Activated CD4-positive, alpha-beta T cell treated with anti-CD3 and anti-CD28 coated beads, Interleukin-2, amount 10 ng/mL, durations not matched to agents 7 days and 5 days (primary cell): ENCODE measurements around the gene ARNT2. TPM values are rescaled to one million over a fixed set of nuclear protein-coding genes. Genes with fewer than 3 reads are reported as not detected.

ENCODE experiments used
- CTCF ChIA-PET: fragments of 350-600 bp; sonication (Branson Sonifier 250); formaldehyde crosslinking; loops from one replicate; lab custom pipeline; 2021; ENCODE audit warnings: antibody characterized with exemption; lab: Charles Lee
- POLR2A ChIA-PET: fragments of 350-600 bp; sonication (Branson Sonifier 250); formaldehyde crosslinking; loops from one replicate; lab custom pipeline; 2021; ENCODE audit warnings: antibody characterized with exemption; lab: Charles Lee
- DNase-seq: peaks from one replicate; pipeline ENCODE4 v3.0.0-alpha.2; 2020
- H3K27ac Mint-ChIP-seq: one replicate; pipeline ENCODE4 v1.8.0; 2021; ENCODE audit warnings: mild to moderate bottlenecking, moderate library complexity, mixed read lengths
- H3K27me3 Mint-ChIP-seq: one replicate; pipeline ENCODE4 v1.8.0; 2021; ENCODE audit warnings: mixed read lengths
- H3K36me3 Mint-ChIP-seq: one replicate; pipeline ENCODE4 v1.8.0; 2021; ENCODE audit warnings: low read depth, mixed read lengths
- H3K4me1 Mint-ChIP-seq: one replicate; pipeline ENCODE4 v1.8.0; 2021; ENCODE audit warnings: mixed read lengths
- H3K4me3 Mint-ChIP-seq: one replicate; pipeline ENCODE4 v1.8.0; 2021; ENCODE audit warnings: mild to moderate bottlenecking, moderate library complexity, mixed read lengths
- H3K9me3 Mint-ChIP-seq: one replicate; pipeline ENCODE4 v1.8.0; 2021; ENCODE audit warnings: mixed read lengths
- total RNA-seq, 2 experiments: library from RNA; stranded (reverse); gene quantifications; one replicate each; pipeline ENCODE4 v1.2.3, GENCODE V29; 2021

Gene ARNT2
- total RNA-seq, 2 experiments from 2014 or later = not detected

GRCh38 chr15:80615361-80615736 is 211.2 kb downstream of the ARNT2 start:
- CTCF ChIA-PET = no interaction called here
- no peaks in the 10 kb centered on the region for H3K9me3 Mint-ChIP-seq
- no peak overlapping the region for H3K4me3 Mint-ChIP-seq
- H3K27ac Mint-ChIP-seq = no peak overlapping the region
- H3K36me3 Mint-ChIP-seq = no peaks in the 10 kb centered on the region
- no peaks in the 10 kb centered on the region for H3K4me1 Mint-ChIP-seq
- DNase-seq = no peak
- POLR2A ChIA-PET = no interaction called here
- peaks cover 14% of the 10 kb centered on the region for H3K27me3 Mint-ChIP-seq

- ChIA-PET POLR2A (no interaction called here), CTCF (no interaction called here)
- H3K9me3 Mint-ChIP-seq = no peaks in the 10 kb centered on the region
- no peak for DNase-seq
- no peaks in the 10 kb centered on the region for H3K36me3 Mint-ChIP-seq
- H3K4me1 Mint-ChIP-seq = no peaks in the 10 kb centered on the region
- H3K27ac Mint-ChIP-seq = no peak overlapping the region
- H3K27me3 Mint-ChIP-seq = peaks cover 16% of the 10 kb centered on the region
- no peak overlapping the region for H3K4me3 Mint-ChIP-seq
These were observed 211.7 kb downstream of the ARNT2 start for GRCh38 chr15:80615783-80616391.

GRCh38 chr15:80618685-80619400 is 214.7 kb downstream of the ARNT2 start:
- POLR2A ChIA-PET = no interaction called here
- H3K36me3 Mint-ChIP-seq = no peaks in the 10 kb centered on the region
- H3K4me1 Mint-ChIP-seq = no peaks in the 10 kb centered on the region
- H3K27ac Mint-ChIP-seq = no peak overlapping the region
- no peak for DNase-seq
- CTCF ChIA-PET = no interaction called here
- H3K9me3 Mint-ChIP-seq = peaks cover 4% of the 10 kb centered on the region
- H3K4me3 Mint-ChIP-seq = no peak overlapping the region
- H3K27me3 Mint-ChIP-seq = peaks cover 20% of the 10 kb centered on the region

- Mint-ChIP-seq H3K4me1 (no peaks in the 10 kb centered on the region), H3K4me3 (no peak overlapping the region), H3K27me3 (peaks cover 21% of the 10 kb centered on the region), H3K36me3 (no peaks in the 10 kb centered on the region), H3K9me3 (peaks cover 4% of the 10 kb centered on the region), H3K27ac (no peak overlapping the region)
- no peak for DNase-seq
- POLR2A ChIA-PET = no interaction called here
- CTCF ChIA-PET = interaction anchor here (1.0 kb wide), 1 partner anchor 15 kb away, joined by 3 read pairs; no protein-coding TSS in a partner anchor
These were observed 215.5 kb downstream of the ARNT2 start for GRCh38 chr15:80619680-80620079.

- H3K36me3 Mint-ChIP-seq = no peaks in the 10 kb centered on the region
- peaks cover 4% of the 10 kb centered on the region for H3K9me3 Mint-ChIP-seq
- POLR2A ChIA-PET = no interaction called here
- CTCF ChIA-PET = interaction anchor here (1.0 kb wide), 1 partner anchor 15 kb away, joined by 3 read pairs; no protein-coding TSS in a partner anchor
- peaks cover 26% of the 10 kb centered on the region for H3K27me3 Mint-ChIP-seq
- no peaks in the 10 kb centered on the region for H3K4me1 Mint-ChIP-seq
- H3K27ac Mint-ChIP-seq = no peak overlapping the region
- no peak overlapping the region for H3K4me3 Mint-ChIP-seq
- DNase-seq = no peak
These were observed 216.0 kb downstream of the ARNT2 start for GRCh38 chr15:80620141-80620540.

- ChIA-PET CTCF (no interaction called here), POLR2A (interaction anchor here (0.9 kb wide), 1 partner anchor 182 kb away, joined by 3 read pairs; no protein-coding TSS in a partner anchor)
- H3K4me1 Mint-ChIP-seq = no peaks in the 10 kb centered on the region
- H3K27ac Mint-ChIP-seq = no peak overlapping the region
- DNase-seq = no peak
- H3K27me3 Mint-ChIP-seq = peaks cover 26% of the 10 kb centered on the region
- H3K4me3 Mint-ChIP-seq = no peak overlapping the region
- H3K9me3 Mint-ChIP-seq = peaks cover 4% of the 10 kb centered on the region
- H3K36me3 Mint-ChIP-seq = no peaks in the 10 kb centered on the region
These were observed 216.7 kb downstream of the ARNT2 start for GRCh38 chr15:80620931-80621330.

- peaks cover 4% of the 10 kb centered on the region for H3K9me3 Mint-ChIP-seq
- DNase-seq = no peak
- no peaks in the 10 kb centered on the region for H3K36me3 Mint-ChIP-seq
- no peak overlapping the region for H3K4me3 Mint-ChIP-seq
- H3K27ac Mint-ChIP-seq = no peak overlapping the region
- CTCF ChIA-PET = no interaction called here
- POLR2A ChIA-PET = no interaction called here
- no peaks in the 10 kb centered on the region for H3K4me1 Mint-ChIP-seq
- H3K27me3 Mint-ChIP-seq = peaks cover 10% of the 10 kb centered on the region
These were observed 222.5 kb downstream of the ARNT2 start for GRCh38 chr15:80626643-80627120.

- no peaks in the 10 kb centered on the region for H3K36me3 Mint-ChIP-seq
- H3K9me3 Mint-ChIP-seq = no peaks in the 10 kb centered on the region
- ChIA-PET POLR2A (no interaction called here), CTCF (interaction anchor here (1.5 kb wide), 1 partner anchor 42 kb away, joined by 3 read pairs; no protein-coding TSS in a partner anchor)
- peaks cover 6% of the 10 kb centered on the region for H3K27me3 Mint-ChIP-seq
- H3K4me1 Mint-ChIP-seq = no peaks in the 10 kb centered on the region
- DNase-seq = no peak
- H3K27ac Mint-ChIP-seq = no peak overlapping the region
- no peak overlapping the region for H3K4me3 Mint-ChIP-seq
These were observed 225.2 kb downstream of the ARNT2 start for GRCh38 chr15:80629355-80629754.

- peaks cover 3% of the 10 kb centered on the region for H3K27me3 Mint-ChIP-seq
- H3K4me3 Mint-ChIP-seq = no peak overlapping the region
- H3K36me3 Mint-ChIP-seq = no peaks in the 10 kb centered on the region
- H3K4me1 Mint-ChIP-seq = no peaks in the 10 kb centered on the region
- POLR2A ChIA-PET = no interaction called here
- CTCF ChIA-PET = interaction anchor here (0.9 kb wide), 1 partner anchor 14 kb away, joined by 3 read pairs; no protein-coding TSS in a partner anchor
- H3K9me3 Mint-ChIP-seq = no peaks in the 10 kb centered on the region
- DNase-seq = no peak
- H3K27ac Mint-ChIP-seq = no peak overlapping the region
These were observed 226.8 kb downstream of the ARNT2 start for GRCh38 chr15:80630981-80631380.

- CTCF ChIA-PET = no interaction called here
- POLR2A ChIA-PET = no interaction called here
- H3K9me3 Mint-ChIP-seq = no peaks in the 10 kb centered on the region
- no peak for DNase-seq
- peak overlapping the region; percentile 4 for H3K27ac Mint-ChIP-seq
- H3K36me3 Mint-ChIP-seq = no peaks in the 10 kb centered on the region
- H3K27me3 Mint-ChIP-seq = peaks cover 3% of the 10 kb centered on the region
- no peak overlapping the region for H3K4me3 Mint-ChIP-seq
- H3K4me1 Mint-ChIP-seq = no peaks in the 10 kb centered on the region
These were observed 229.0 kb downstream of the ARNT2 start for GRCh38 chr15:80633221-80633620.

- Mint-ChIP-seq H3K4me3 (no peak overlapping the region), H3K27ac (no peak overlapping the region), H3K9me3 (peaks cover 2% of the 10 kb centered on the region), H3K36me3 (no peaks in the 10 kb centered on the region), H3K4me1 (no peaks in the 10 kb centered on the region), H3K27me3 (peaks cover 3% of the 10 kb centered on the region)
- CTCF ChIA-PET = no interaction called here
- POLR2A ChIA-PET = no interaction called here
- DNase-seq = no peak
These were observed 231.8 kb downstream of the ARNT2 start for GRCh38 chr15:80635953-80636352.

- ChIA-PET POLR2A (no interaction called here), CTCF (no interaction called here)
- no peak overlapping the region for H3K27ac Mint-ChIP-seq
- peaks cover 3% of the 10 kb centered on the region for H3K27me3 Mint-ChIP-seq
- H3K4me3 Mint-ChIP-seq = no peak overlapping the region
- no peaks in the 10 kb centered on the region for H3K36me3 Mint-ChIP-seq
- no peaks in the 10 kb centered on the region for H3K4me1 Mint-ChIP-seq
- peaks cover 3% of the 10 kb centered on the region for H3K9me3 Mint-ChIP-seq
- DNase-seq = no peak
These were observed 232.5 kb downstream of the ARNT2 start for GRCh38 chr15:80636675-80637074.

GRCh38 chr15:80637747-80638146 is 233.6 kb downstream of the ARNT2 start:
- Mint-ChIP-seq H3K36me3 (no peaks in the 10 kb centered on the region), H3K27ac (no peak overlapping the region), H3K9me3 (peaks cover 3% of the 10 kb centered on the region), H3K4me1 (no peaks in the 10 kb centered on the region), H3K4me3 (no peak overlapping the region), H3K27me3 (peaks cover 3% of the 10 kb centered on the region)
- ChIA-PET CTCF (no interaction called here), POLR2A (no interaction called here)
- DNase-seq = no peak
